H1 (cell line): ENCODE results near the gene KEL. TPM values are rescaled to one million over a fixed set of nuclear protein-coding genes. Genes with fewer than 3 reads are reported as not detected.

Experiments used
- ASH2L ChIP-seq: fragments of 200-600, 300-600 bp; sonication (generic); IDR thresholded peaks from one replicate; pipeline ENCODE4 v1.7.1; 2017; ENCODE audit warnings: low read length
- CTCF ChIP-seq, 3 experiments: IDR thresholded peaks; 1 replicate in 2 of 3; 2 replicates in 1 of 3; pipeline versions ENCODE4 v1.5.1 to v1.6.1; 2011; ENCODE audit warnings: low read length in 3 of 3, mild to moderate bottlenecking in 3 of 3, inconsistent platforms in 2 of 3, low read depth in 1 of 3, moderate library complexity in 1 of 3; ENCODE audit not compliant: insufficient read depth in 1 of 3; ENCODE audit errors: control extremely low read depth in 1 of 3
- EGR1 ChIP-seq: IDR thresholded peaks from 2 replicates; pipeline ENCODE4 v1.6.1; 2011; ENCODE audit warnings: low read depth, low read length, borderline replicate concordance
- PHF8 ChIP-seq: fragments of 200-600 bp; sonication (generic); conservative IDR thresholded peaks from 2 replicates; pipeline ENCODE4 v1.7.1; 2012; ENCODE audit warnings: low read depth, mild to moderate bottlenecking, inconsistent platforms, low read length, moderate library complexity
- SIRT6 ChIP-seq: IDR thresholded peaks from one replicate; pipeline ENCODE4 v1.7.1; 2012; ENCODE audit warnings: low read length, inconsistent platforms
- polyA plus RNA-seq, 7 experiments: library from polyadenylated mRNA; depleted of rRNA in 3 of 7; stranded (reverse) in 5 of 7; unstranded in 2 of 7; fragments of >200 nt in 5 of 7; fragments of 200-250 nt in 2 of 7; gene quantifications; 1 replicate in 5 of 7; 2 replicates in 1 of 7; 4 replicates in 1 of 7; pipeline versions ENCODE4 v1.2.1 to v1.2.3, GENCODE V29; 2011 to 2013; ENCODE audit warnings: missing spikeins in 2 of 7, mixed read lengths in 2 of 7
- total RNA-seq: library from RNA; stranded (reverse); fragmentation: NEBNext Ultra II Directional; extraction: Animal tissue kit (Norgen Biotek cat#: 25700); gene quantifications from 2 replicates; pipeline ENCODE4 v1.2.1, GENCODE V29; 2021

Gene KEL
- total and polyA plus RNA-seq, 2 of the 8 experiments (the other 6 are each of a cell fraction or from before 2014, with no cell fraction given) = 1.8 to 1.9 TPM

- TF ChIP-seq EGR1 (no peak), SIRT6 (no peak), CTCF (IDR thresholded peaks at IDR 0.05; ENCODE audit: control extremely low read depth in 1 of 3, insufficient read depth in 1 of 3, low read depth in 1 of 3, low read length in 3 of 3) (no peak), ASH2L (no peak), PHF8 (no peak)
Measured at GRCh38 chr7:142927949-142928348, 34.2 kb downstream of the KEL start (continued).
